ENCODE data around the gene RNF149.

- TF ChIP-seq CTCF (IDR thresholded peaks at IDR 0.05) (no peak), EZH2phosphoT487 (IDR thresholded peaks at IDR 0.05) (no peak)
These were observed 53.0 kb downstream of the RNF149 start for GRCh38 chr2:101255501-101255900.
